ENCODE results near the gene ADARB1. TPM values are rescaled to one million over a fixed set of nuclear protein-coding genes. Genes with fewer than 3 reads are reported as not detected.
A peak's percentile ranks its signal among the peaks of the same experiment; 100 is the strongest.

Gene ADARB1
- total RNA-seq, 1 experiment from 2014 or later, result 12.1 TPM

GRCh38 chr21:45071874-45072737 lies 2.3 kb upstream of the ADARB1 start:
- intact Hi-C loops (cut with micrococcal nuclease; ENCODE audit: unreplicated experiment), result no loop called here
- no peak overlapping the region for H3K4me3 ChIP-seq
- TF ChIP-seq EZH2 (IDR thresholded peaks at IDR 0.05; ENCODE audit: low read depth), result no peak
- no peak for TF ChIP-seq CTCF (conservative IDR thresholded peaks at IDR 0.05)
- no peak overlapping the region for H3K27ac ChIP-seq
- no peak overlapping the region for H2AFZ ChIP-seq
- H3K4me2 ChIP-seq, result no peak overlapping the region
- no peak for DNase-seq
- BruUV-seq (replicated peaks), result no TSS peak
- H3K36me3 ChIP-seq (ENCODE audit: low read depth), result no peaks in the 10 kb centered on the region
- CTCF ChIA-PET, result no interaction called here
- POLR2A ChIA-PET (ENCODE audit: unreplicated experiment), result no interaction called here
- no peaks in the 10 kb centered on the region for H4K20me1 ChIP-seq (ENCODE audit: insufficient read depth)
- no peaks in the 10 kb centered on the region for H3K9me2 ChIP-seq (ENCODE audit: insufficient read depth)
- H3K79me2 ChIP-seq (ENCODE audit: low read depth), result no peaks in the 10 kb centered on the region
- H3F3A ChIP-seq (ENCODE audit: insufficient read depth, low read depth), result peaks cover 11% of the 10 kb centered on the region; the same call in 1 of the 2 replicates
- no peaks in the 10 kb centered on the region for H3K27me3 ChIP-seq (ENCODE audit: insufficient read depth, low read depth)
- peaks cover 6% of the 10 kb centered on the region; the same call in 1 of the 2 replicates for H3K4me1 ChIP-seq (replicated peaks; ENCODE audit: insufficient read depth)
- H3K9me3 ChIP-seq (ENCODE audit: insufficient read depth, low read depth), result no peaks in the 10 kb centered on the region

GRCh38 chr21:45072738-45073300 lies 1.6 kb upstream of the ADARB1 start:
- no peaks in the 10 kb centered on the region for H3K9me3 ChIP-seq (ENCODE audit: insufficient read depth, low read depth)
- BruUV-seq (replicated peaks), result no TSS peak
- no peak for DNase-seq
- H3K4me3 ChIP-seq, result no peak overlapping the region; the same call in 1 of the 2 replicates
- H3K4me2 ChIP-seq, result peak overlapping the region; percentile 58
- no peaks in the 10 kb centered on the region for H3K27me3 ChIP-seq (ENCODE audit: insufficient read depth, low read depth)
- peaks cover 6% of the 10 kb centered on the region; the same call in 1 of the 2 replicates for H3K4me1 ChIP-seq (replicated peaks; ENCODE audit: insufficient read depth)
- H3K36me3 ChIP-seq (ENCODE audit: low read depth), result no peaks in the 10 kb centered on the region
- no peaks in the 10 kb centered on the region for H4K20me1 ChIP-seq (ENCODE audit: insufficient read depth)
- intact Hi-C loops (cut with micrococcal nuclease; ENCODE audit: unreplicated experiment), result no loop called here
- H3F3A ChIP-seq (ENCODE audit: insufficient read depth, low read depth), result peaks cover 11% of the 10 kb centered on the region; the same call in 1 of the 2 replicates
- ChIA-PET CTCF (no interaction called here), POLR2A (ENCODE audit: unreplicated experiment) (interaction anchor here (0.5 kb wide), 1 partner anchor 109 kb away, joined by 12 read pairs; no protein-coding TSS in a partner anchor)
- no peak overlapping the region for H3K27ac ChIP-seq
- TF ChIP-seq EZH2 (IDR thresholded peaks at IDR 0.05; ENCODE audit: low read depth), result no peak
- TF ChIP-seq CTCF (conservative IDR thresholded peaks at IDR 0.05), result no peak
- no peaks in the 10 kb centered on the region for H3K79me2 ChIP-seq (ENCODE audit: low read depth)
- no peak overlapping the region for H2AFZ ChIP-seq
- H3K9me2 ChIP-seq (ENCODE audit: insufficient read depth), result no peaks in the 10 kb centered on the region

- H3K36me3 ChIP-seq (ENCODE audit: low read depth), result no peaks in the 10 kb centered on the region
- H3K27me3 ChIP-seq (ENCODE audit: insufficient read depth, low read depth), result no peaks in the 10 kb centered on the region
- H3K27ac ChIP-seq, result peak overlapping the region; percentile 66
- peak overlapping the region; percentile 58 for H3K4me2 ChIP-seq
- no peak overlapping the region for H2AFZ ChIP-seq
- no peaks in the 10 kb centered on the region for H3K9me3 ChIP-seq (ENCODE audit: insufficient read depth, low read depth)
- ChIA-PET CTCF (interaction anchor here (0.6 to 1.1 kb wide), 2 partner anchors 41 to 100 kb away, joined by 3 read pairs; no protein-coding TSS in a partner anchor), POLR2A (ENCODE audit: unreplicated experiment) (interaction anchor here (0.5 to 0.6 kb wide), 3 partner anchors 13 to 1356 kb away, joined by 4 to 12 read pairs (median 5); no protein-coding TSS in a partner anchor)
- intact Hi-C loops (cut with micrococcal nuclease; ENCODE audit: unreplicated experiment), result no loop called here
- peak overlapping the region; percentile 37; the same call in 1 of the 2 replicates for H3K4me3 ChIP-seq
- TF ChIP-seq CTCF (conservative IDR thresholded peaks at IDR 0.05), result no peak
- TF ChIP-seq EZH2 (IDR thresholded peaks at IDR 0.05; ENCODE audit: low read depth), result no peak
- no peaks in the 10 kb centered on the region for H3K79me2 ChIP-seq (ENCODE audit: low read depth)
- peaks cover 6% of the 10 kb centered on the region; the same call in 1 of the 2 replicates for H3K4me1 ChIP-seq (replicated peaks; ENCODE audit: insufficient read depth)
- peak; percentile 74 to 79 for DNase-seq
- no peaks in the 10 kb centered on the region for H4K20me1 ChIP-seq (ENCODE audit: insufficient read depth)
- peaks cover 11% of the 10 kb centered on the region; the same call in 1 of the 2 replicates for H3F3A ChIP-seq (ENCODE audit: insufficient read depth, low read depth)
- BruUV-seq (replicated peaks), result no TSS peak
- H3K9me2 ChIP-seq (ENCODE audit: insufficient read depth), result no peaks in the 10 kb centered on the region
These were observed 906 bp upstream of the ADARB1 start for GRCh38 chr21:45073301-45074047.
